AG04450 (cell line): Measurements from ENCODE around the gene DPYD. TPM values are rescaled to one million over a fixed set of nuclear protein-coding genes. Genes with fewer than 3 reads are reported as not detected.

Source experiments
- CTCF ChIA-PET: fragments of 300-600, 350-600 bp; formaldehyde crosslinking; extraction: SDS; loops from one replicate; lab custom pipeline; 2022; ENCODE audit warnings: antibody characterized with exemption, inconsistent platforms; lab: Charles Lee
- POLR2A ChIA-PET: fragments of 350-600 bp; formaldehyde crosslinking; extraction: SDS; loops from one replicate; lab custom pipeline; 2021; ENCODE audit warnings: antibody characterized with exemption, inconsistent platforms; lab: Yijun Ruan, JAX
- DNase-seq: peaks from one replicate; pipeline ENCODE4 v3.0.0-alpha.2; 2011; ENCODE audit warnings: low read depth, low spot score
- H3K27ac ChIP-seq: one replicate; pipeline ENCODE4 v1.5.1; 2012; ENCODE audit warnings: low read depth, low read length, control low read depth
- H3K27me3 ChIP-seq: one replicate; pipeline ENCODE4 v1.6.0; 2012; ENCODE audit warnings: low read length; ENCODE audit not compliant: control insufficient read depth, insufficient read depth
- H3K4me3 ChIP-seq: 2 replicates; pipeline ENCODE4 v1.5.1; 2011; ENCODE audit warnings: mild to moderate bottlenecking, low read depth, low read length, control low read depth
- H3K9me3 ChIP-seq: 2 replicates; pipeline ENCODE4 v1.5.1; 2012; ENCODE audit warnings: low read length; ENCODE audit not compliant: control insufficient read depth, insufficient read depth
- CTCF ChIP-seq: IDR thresholded peaks from 2 replicates; pipeline ENCODE4 v1.5.1; 2011; ENCODE audit warnings: low read depth, low read length, control low read depth, inconsistent platforms
- polyA plus RNA-seq: library from polyadenylated mRNA; depleted of rRNA; stranded (reverse); fragments of >200 nt; gene quantifications from 2 replicates; pipeline ENCODE4 v1.2.3, GENCODE V29; 2011

Gene DPYD
- polyA plus RNA-seq, 1 experiment: 21.4 TPM

DNA sequence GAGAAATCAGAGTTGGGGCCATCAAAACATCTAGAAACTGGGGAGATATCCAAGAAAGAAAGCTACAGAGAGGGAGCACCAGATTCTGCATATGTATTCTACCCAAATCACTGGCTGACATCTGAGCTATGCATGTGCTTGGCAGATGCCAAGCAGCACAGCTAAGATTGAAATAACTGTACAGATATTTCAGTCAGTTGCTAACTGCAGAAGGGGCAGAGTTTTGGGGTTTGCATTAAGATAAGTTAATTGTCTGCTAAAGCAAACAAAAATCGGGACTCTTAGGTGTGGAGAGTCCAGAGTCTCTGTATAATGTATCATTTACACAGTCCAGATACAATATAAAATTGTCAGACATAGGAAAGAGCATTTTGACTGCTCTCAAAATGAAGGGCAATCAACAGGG is 762.1 kb downstream of the DPYD start:
- Histone ChIP-seq H3K4me3 (no peak overlapping the region), H3K27me3 (no peaks in the 10 kb centered on the region), H3K27ac (no peak overlapping the region), H3K9me3 (no peaks in the 10 kb centered on the region)
- ChIA-PET POLR2A (no interaction called here), CTCF (no interaction called here)
- no peak for DNase-seq
- TF ChIP-seq CTCF: no peak

GRCh38 chr1:97157991-97158390 is 762.8 kb downstream of the DPYD start:
- TF ChIP-seq CTCF: no peak
- Histone ChIP-seq H3K27ac (no peak overlapping the region), H3K4me3 (no peak overlapping the region), H3K27me3 (no peaks in the 10 kb centered on the region), H3K9me3 (no peaks in the 10 kb centered on the region)
- ChIA-PET POLR2A (no interaction called here), CTCF (no interaction called here)
- DNase-seq: no peak

DNA sequence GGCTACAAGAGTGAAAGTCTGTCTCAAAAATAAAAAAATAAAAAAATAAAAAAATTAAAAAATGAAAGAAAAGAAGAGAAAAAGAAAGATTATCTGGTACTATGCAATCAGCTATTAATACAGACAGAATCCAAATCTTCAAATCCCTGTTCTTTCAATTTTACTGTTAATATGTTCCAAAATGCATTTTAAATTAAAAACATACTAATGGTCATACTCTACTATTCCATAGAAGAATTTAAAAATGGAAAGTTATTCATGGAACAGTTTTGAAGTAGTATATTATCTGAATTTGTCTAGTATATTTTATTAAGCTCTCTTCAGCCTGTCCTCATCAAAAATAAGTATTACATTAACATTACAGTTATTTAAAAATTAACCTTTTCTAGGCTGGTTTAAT is 769.2 kb downstream of the DPYD start:
- Histone ChIP-seq H3K4me3 (no peak overlapping the region), H3K9me3 (no peaks in the 10 kb centered on the region), H3K27me3 (no peaks in the 10 kb centered on the region), H3K27ac (no peak overlapping the region)
- DNase-seq: no peak
- POLR2A ChIA-PET: no interaction called here
- CTCF ChIA-PET: interaction anchor here (1.9 kb wide), 1 partner anchor 13 kb away, joined by 6 read pairs; no protein-coding TSS in a partner anchor
- no peak for TF ChIP-seq CTCF

DNA sequence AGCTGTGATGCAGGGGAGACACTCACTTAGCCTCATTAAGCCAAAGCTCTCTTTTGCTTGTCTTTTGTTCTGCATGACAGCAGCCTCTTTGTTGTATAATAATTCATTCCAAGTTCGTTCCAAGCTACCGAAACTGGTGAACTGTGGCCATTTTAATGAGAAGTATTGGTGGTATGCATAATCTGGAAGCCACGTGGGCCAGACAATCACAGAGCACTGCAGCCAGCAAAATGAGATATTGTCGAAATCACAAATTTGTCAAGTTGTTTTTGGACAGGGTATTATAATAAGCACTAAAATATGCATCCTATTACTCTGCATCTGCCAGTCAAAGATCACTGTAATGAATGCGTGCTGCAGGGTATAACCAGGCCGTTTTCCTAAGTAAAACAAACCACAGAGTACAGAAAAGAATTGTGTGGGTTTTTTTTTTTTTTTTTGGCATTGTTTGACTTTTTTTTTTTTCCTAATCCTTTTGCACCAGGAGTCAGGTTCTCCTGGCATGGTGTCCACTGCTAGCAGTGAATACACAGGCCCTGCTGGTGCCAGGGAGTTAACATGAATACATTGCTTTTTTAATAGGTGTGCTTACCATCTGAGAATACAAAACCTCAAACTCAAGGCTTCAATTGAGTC is 775.4 kb downstream of the DPYD start:
- H3K4me3 ChIP-seq: no peak overlapping the region
- H3K27ac ChIP-seq: no peak overlapping the region
- no peaks in the 10 kb centered on the region for H3K9me3 ChIP-seq
- no peak for TF ChIP-seq CTCF
- DNase-seq: no peak
- ChIA-PET POLR2A (no interaction called here), CTCF (no interaction called here)
- H3K27me3 ChIP-seq: no peaks in the 10 kb centered on the region

DNA sequence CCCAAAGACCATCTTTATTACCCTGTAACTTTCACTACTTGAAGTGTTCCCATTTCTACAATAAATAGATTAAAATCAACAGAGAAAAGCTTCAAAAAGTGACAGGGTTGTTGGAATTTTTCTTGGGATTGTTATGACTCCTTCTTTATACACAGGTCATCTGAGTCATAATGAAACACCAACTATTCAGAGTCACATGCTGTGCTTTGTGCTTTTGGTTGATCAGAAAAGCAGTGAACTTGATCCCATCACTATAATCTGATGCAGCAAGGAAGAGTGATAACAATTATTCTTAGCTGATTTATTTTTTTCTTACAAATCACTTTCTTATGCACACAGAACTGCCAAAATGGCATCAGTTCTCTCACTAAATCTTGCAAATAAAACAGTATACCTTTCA is 776.3 kb downstream of the DPYD start:
- Histone ChIP-seq H3K9me3 (no peaks in the 10 kb centered on the region), H3K4me3 (no peak overlapping the region), H3K27ac (peak overlapping the region; percentile 35), H3K27me3 (no peaks in the 10 kb centered on the region)
- CTCF ChIA-PET: no interaction called here
- POLR2A ChIA-PET: no interaction called here
- TF ChIP-seq CTCF: no peak
- no peak for DNase-seq
